Nephron progenitor cell (in vitro differentiated cells): Measurements from ENCODE around the gene CEP68.

Experiments
- DNase-seq: peaks from one replicate; pipeline ENCODE4 v3.0.0; 2021
- H3K27ac Mint-ChIP-seq: 2 replicates; pipeline ENCODE4 v1.8.0; 2021; ENCODE audit warnings: mild to moderate bottlenecking, moderate library complexity, mixed read lengths
- H3K27me3 Mint-ChIP-seq: 2 replicates; pipeline ENCODE4 v1.8.0; 2021; ENCODE audit warnings: mild to moderate bottlenecking, low read depth, mixed read lengths; ENCODE audit not compliant: poor library complexity
- H3K36me3 Mint-ChIP-seq: 2 replicates; pipeline ENCODE4 v1.8.0; 2021; ENCODE audit warnings: low read depth, mixed read lengths
- H3K4me1 Mint-ChIP-seq: 2 replicates; pipeline ENCODE4 v1.8.0; 2021; ENCODE audit warnings: mixed read lengths
- H3K4me3 Mint-ChIP-seq: 2 replicates; pipeline ENCODE4 v1.8.0; 2021; ENCODE audit warnings: mild to moderate bottlenecking, moderate library complexity, mixed read lengths
- H3K9me3 Mint-ChIP-seq: 2 replicates; pipeline ENCODE4 v1.8.0; 2021; ENCODE audit warnings: mild to moderate bottlenecking, moderate library complexity, mixed read lengths
- TF ChIP-seq, protein P1 (sequence below): fragments of 200-600 bp; sonication (generic); IDR thresholded peaks from 2 replicates; pipeline ENCODE4 v1.5.0; 2021; ENCODE audit warnings: antibody characterized with exemption

The CEP68 gene

DNA sequence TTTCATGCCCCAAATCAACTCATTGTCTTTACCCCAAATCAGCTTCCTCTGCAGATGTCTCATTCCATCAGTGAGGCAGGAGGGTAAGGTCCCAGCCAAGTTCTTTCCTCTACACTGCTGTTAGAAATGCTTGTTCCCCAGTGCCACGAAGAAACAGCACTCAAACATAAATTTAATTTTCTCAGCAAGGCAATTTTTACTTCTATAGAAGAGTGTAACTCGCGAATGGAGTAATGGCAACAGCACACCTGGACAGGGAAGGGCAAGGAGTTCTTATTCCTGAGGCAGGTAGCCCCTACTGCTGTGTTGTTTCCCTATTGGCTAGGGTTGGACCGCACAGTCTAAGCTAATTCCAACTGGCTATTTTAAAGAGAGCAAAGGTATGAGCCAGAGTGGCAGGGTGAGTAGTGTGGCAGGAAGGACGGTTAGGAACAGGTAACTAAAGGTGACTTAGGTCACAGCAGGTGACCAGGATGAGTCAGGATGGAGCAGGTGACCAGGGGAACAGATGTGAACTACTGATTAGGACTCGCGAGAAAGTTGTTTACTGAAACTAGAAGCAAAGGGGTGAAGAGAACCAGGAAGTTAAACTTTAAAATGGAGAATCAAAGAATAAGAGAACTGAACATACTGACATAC, 12.0 kb upstream of the CEP68 start:
- TF ChIP-seq, protein P1, sequence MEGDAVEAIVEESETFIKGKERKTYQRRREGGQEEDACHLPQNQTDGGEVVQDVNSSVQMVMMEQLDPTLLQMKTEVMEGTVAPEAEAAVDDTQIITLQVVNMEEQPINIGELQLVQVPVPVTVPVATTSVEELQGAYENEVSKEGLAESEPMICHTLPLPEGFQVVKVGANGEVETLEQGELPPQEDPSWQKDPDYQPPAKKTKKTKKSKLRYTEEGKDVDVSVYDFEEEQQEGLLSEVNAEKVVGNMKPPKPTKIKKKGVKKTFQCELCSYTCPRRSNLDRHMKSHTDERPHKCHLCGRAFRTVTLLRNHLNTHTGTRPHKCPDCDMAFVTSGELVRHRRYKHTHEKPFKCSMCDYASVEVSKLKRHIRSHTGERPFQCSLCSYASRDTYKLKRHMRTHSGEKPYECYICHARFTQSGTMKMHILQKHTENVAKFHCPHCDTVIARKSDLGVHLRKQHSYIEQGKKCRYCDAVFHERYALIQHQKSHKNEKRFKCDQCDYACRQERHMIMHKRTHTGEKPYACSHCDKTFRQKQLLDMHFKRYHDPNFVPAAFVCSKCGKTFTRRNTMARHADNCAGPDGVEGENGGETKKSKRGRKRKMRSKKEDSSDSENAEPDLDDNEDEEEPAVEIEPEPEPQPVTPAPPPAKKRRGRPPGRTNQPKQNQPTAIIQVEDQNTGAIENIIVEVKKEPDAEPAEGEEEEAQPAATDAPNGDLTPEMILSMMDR: no peak
- no peak overlapping the region for H3K27ac Mint-ChIP-seq
- peaks cover 8% of the 10 kb centered on the region for H3K4me1 Mint-ChIP-seq
- H3K9me3 Mint-ChIP-seq: peaks cover 22% of the 10 kb centered on the region
- H3K36me3 Mint-ChIP-seq: peaks cover 51% of the 10 kb centered on the region
- DNase-seq: no peak
- H3K4me3 Mint-ChIP-seq: no peak overlapping the region
- H3K27me3 Mint-ChIP-seq: peaks cover 5% of the 10 kb centered on the region

DNA sequence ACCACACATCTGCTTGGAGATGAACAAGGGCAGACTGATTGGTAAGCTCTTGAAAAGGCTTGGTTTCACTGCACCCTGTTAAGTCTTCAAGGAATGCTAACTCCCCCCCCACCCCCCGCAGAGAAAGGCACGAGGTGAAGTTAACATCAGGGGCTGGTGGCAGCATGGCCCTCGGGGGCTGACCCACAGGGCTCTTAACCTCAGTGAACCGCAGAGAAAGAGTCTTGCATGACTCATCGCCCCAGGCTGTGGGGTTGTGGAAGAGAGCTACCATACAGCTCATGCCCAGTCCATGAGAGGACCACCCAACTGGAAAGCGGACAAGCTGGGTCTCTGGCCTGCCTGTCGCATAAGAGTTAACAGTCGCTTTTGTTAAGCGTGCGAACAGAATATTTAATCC, 10.6 kb upstream of the CEP68 start:
- H3K9me3 Mint-ChIP-seq: peaks cover 22% of the 10 kb centered on the region
- H3K27ac Mint-ChIP-seq: no peak overlapping the region
- peaks cover 51% of the 10 kb centered on the region for H3K36me3 Mint-ChIP-seq
- peaks cover 5% of the 10 kb centered on the region for H3K27me3 Mint-ChIP-seq
- DNase-seq: peak; percentile 7
- peaks cover 8% of the 10 kb centered on the region for H3K4me1 Mint-ChIP-seq
- TF ChIP-seq, protein P1: no peak
- no peak overlapping the region for H3K4me3 Mint-ChIP-seq

DNA sequence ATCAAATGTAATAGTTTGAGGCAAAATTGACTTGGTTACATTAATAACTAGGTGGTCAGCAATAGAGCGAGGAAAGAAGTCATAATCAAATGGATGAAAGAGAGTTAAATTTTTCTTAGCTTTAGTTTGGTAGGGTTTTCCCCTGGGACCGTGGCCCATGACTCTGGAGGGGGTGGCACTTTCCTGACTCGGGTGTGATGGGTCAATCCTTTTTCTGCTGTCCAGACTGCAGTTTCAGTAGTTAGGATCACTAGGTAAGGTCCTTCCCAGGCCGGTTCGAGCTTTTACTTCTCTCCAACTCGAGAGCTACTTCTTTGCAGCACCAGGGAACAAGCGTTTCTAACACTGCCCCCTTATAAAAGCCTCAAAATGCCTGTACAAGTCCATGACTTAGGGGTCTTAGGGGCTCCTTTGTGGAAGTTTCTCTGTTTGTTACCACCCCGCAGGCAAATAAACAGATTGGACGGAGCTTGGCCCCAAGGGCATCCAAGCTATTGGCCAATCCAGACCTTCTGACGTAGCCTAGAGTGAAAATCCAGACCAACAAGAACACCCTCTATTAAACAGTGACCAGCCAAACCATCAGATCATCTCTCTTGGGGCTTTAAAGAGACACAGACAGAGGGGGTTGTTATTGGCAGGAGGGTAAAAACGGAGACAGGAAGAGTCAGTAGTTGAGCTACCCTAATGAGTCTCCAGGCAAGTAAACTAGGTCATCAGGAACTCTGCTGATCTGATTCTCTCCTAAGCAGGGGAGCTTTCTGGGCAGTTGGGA, 9.4 kb upstream of the CEP68 start:
- H3K27ac Mint-ChIP-seq: no peak overlapping the region

DNA sequence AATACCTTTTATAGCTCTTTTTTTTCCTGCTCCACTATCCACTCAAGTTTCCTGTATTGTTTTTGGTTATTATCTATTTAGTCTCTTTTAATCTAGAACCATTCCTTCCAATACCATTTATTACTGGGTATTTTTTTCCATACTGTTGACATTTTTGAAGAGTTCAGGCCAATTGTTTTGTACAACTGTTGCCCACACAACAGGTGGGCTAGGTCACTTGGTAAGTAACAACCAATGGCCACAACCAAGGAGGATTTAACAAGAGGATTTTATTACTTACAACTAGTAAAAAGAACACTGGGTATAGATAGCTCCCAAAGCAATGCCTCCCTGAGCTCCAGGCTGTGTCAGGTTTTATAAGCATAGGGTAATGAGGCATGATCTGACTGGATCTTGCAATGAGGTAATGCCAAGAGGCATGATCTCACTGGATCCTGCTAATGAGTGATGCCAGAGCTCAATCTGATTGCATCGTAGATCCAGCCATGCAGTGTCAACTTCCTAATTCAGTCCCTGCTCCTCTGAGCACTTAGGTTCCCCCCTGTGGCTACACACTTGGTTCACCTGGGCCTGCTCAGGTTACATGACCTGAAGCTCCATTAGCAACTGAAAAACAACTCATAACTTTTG, 7.1 kb upstream of the CEP68 start:
- no peak for DNase-seq
- H3K27me3 Mint-ChIP-seq: peaks cover 11% of the 10 kb centered on the region
- H3K27ac Mint-ChIP-seq: no peak overlapping the region
- H3K9me3 Mint-ChIP-seq: peaks cover 30% of the 10 kb centered on the region
- H3K36me3 Mint-ChIP-seq: peaks cover 65% of the 10 kb centered on the region
- TF ChIP-seq, protein P1: no peak
- H3K4me3 Mint-ChIP-seq: no peak overlapping the region
- peaks cover 8% of the 10 kb centered on the region for H3K4me1 Mint-ChIP-seq

More for the DNA sequence above, 9.4 kb upstream of the CEP68 start:
- DNase-seq: no peak
- H3K9me3 Mint-ChIP-seq: peaks cover 26% of the 10 kb centered on the region
- no peak overlapping the region for H3K4me3 Mint-ChIP-seq
- peaks cover 5% of the 10 kb centered on the region for H3K27me3 Mint-ChIP-seq
- TF ChIP-seq, protein P1: no peak
- H3K4me1 Mint-ChIP-seq: peaks cover 8% of the 10 kb centered on the region
- peaks cover 63% of the 10 kb centered on the region for H3K36me3 Mint-ChIP-seq

DNA sequence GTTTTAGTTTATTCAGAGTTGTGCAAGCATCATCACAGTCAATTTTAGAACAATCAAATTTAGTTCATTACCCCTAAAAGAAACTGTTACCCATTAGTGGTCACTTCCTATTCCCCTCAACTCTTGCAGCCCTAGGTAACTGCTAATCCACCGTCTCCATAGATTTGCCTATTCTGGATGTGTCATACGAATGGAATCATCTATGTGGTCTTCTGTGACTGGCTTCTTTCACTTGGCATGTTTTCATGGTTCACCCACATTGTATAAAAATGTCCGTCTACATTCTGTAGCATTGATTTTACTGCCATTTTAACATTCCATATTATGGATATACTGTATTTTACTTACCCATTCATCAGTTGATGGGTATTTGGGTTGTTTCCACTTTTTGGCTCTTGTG, 5.3 kb upstream of the CEP68 start:
- Mint-ChIP-seq H3K36me3 (peaks cover 48% of the 10 kb centered on the region), H3K9me3 (peaks cover 30% of the 10 kb centered on the region), H3K27me3 (peaks cover 19% of the 10 kb centered on the region), H3K4me1 (peaks cover 14% of the 10 kb centered on the region), H3K4me3 (no peak overlapping the region), H3K27ac (no peak overlapping the region)
- TF ChIP-seq, protein P1: no peak
- no peak for DNase-seq
